GM12874 (cell line): ENCODE measurements around the gene RAMP3.

ENCODE experiments used
- CTCF ChIP-seq: IDR thresholded peaks from 2 replicates; pipeline ENCODE4 v1.5.1; 2011; ENCODE audit warnings: low read depth, mild to moderate bottlenecking, control low read depth, low read length, moderate library complexity; ENCODE audit not compliant: insufficient read depth

The RAMP3 gene

GRCh38 chr7:45147858-45148652 is 9.5 kb upstream of the RAMP3 start:
- TF ChIP-seq CTCF, result no peak

- TF ChIP-seq CTCF, result no peak
These were observed 9.0 kb upstream of the RAMP3 start for GRCh38 chr7:45148653-45148973.

GRCh38 chr7:45149606-45150005 is 8.0 kb upstream of the RAMP3 start:
- no peak for TF ChIP-seq CTCF

- TF ChIP-seq CTCF, result no peak
These were observed 7.4 kb upstream of the RAMP3 start for GRCh38 chr7:45150199-45150598.

GRCh38 chr7:45151131-45151684 is 6.4 kb upstream of the RAMP3 start:
- no peak for TF ChIP-seq CTCF

GRCh38 chr7:45151967-45152366 is 5.6 kb upstream of the RAMP3 start:
- no peak for TF ChIP-seq CTCF

GRCh38 chr7:45153233-45153632 is 4.4 kb upstream of the RAMP3 start:
- no peak for TF ChIP-seq CTCF
